ENCODE results near the gene TRIM24.

- no peak for TF ChIP-seq EZH2 (IDR thresholded peaks at IDR 0.05; ENCODE audit: insufficient read depth, poor library complexity, severe bottlenecking)
- TF ChIP-seq EZH2phosphoT487 (IDR thresholded peaks at IDR 0.05; ENCODE audit: insufficient read depth, low read depth): no peak
Observed at GRCh38 chr7:138519061-138519798, 59.2 kb downstream of the TRIM24 start.

Measured in GM23248 (cell line).